ENCODE measurements around the gene DEDD2.

DEDD2 gene

GRCh38 chr19:42241279-42241678 is 23.8 kb upstream of the DEDD2 start:
- H3K9me3 Mint-ChIP-seq, result no peaks in the 10 kb centered on the region
- H3K27ac Mint-ChIP-seq, result peak overlapping the region; percentile 87
- peaks cover 6% of the 10 kb centered on the region for H3K36me3 Mint-ChIP-seq
- peak overlapping the region; percentile 91 for H3K4me3 Mint-ChIP-seq
- H3K4me1 Mint-ChIP-seq, result peaks cover 55% of the 10 kb centered on the region
- H3K27me3 Mint-ChIP-seq, result no peaks in the 10 kb centered on the region

- H3K36me3 Mint-ChIP-seq, result peaks cover 12% of the 10 kb centered on the region
- peaks cover 52% of the 10 kb centered on the region for H3K4me1 Mint-ChIP-seq
- H3K27ac Mint-ChIP-seq, result peak overlapping the region; percentile 90
- H3K9me3 Mint-ChIP-seq, result no peaks in the 10 kb centered on the region
- H3K4me3 Mint-ChIP-seq, result no peak overlapping the region
- no peaks in the 10 kb centered on the region for H3K27me3 Mint-ChIP-seq
These were observed 22.2 kb upstream of the DEDD2 start for GRCh38 chr19:42239544-42240220.

GRCh38 chr19:42235181-42235580 is 17.7 kb upstream of the DEDD2 start:
- Mint-ChIP-seq H3K4me1 (peaks cover 25% of the 10 kb centered on the region), H3K36me3 (peaks cover 15% of the 10 kb centered on the region), H3K4me3 (no peak overlapping the region), H3K27ac (no peak overlapping the region), H3K27me3 (no peaks in the 10 kb centered on the region), H3K9me3 (no peaks in the 10 kb centered on the region)

- H3K27ac Mint-ChIP-seq, result no peak overlapping the region
- H3K4me3 Mint-ChIP-seq, result no peak overlapping the region
- H3K4me1 Mint-ChIP-seq, result peaks cover 23% of the 10 kb centered on the region
- no peaks in the 10 kb centered on the region for H3K9me3 Mint-ChIP-seq
- H3K27me3 Mint-ChIP-seq, result no peaks in the 10 kb centered on the region
- H3K36me3 Mint-ChIP-seq, result peaks cover 15% of the 10 kb centered on the region
These were observed 16.9 kb upstream of the DEDD2 start for GRCh38 chr19:42234364-42234763.

GRCh38 chr19:42233678-42234292 is 16.3 kb upstream of the DEDD2 start:
- no peaks in the 10 kb centered on the region for H3K27me3 Mint-ChIP-seq
- H3K36me3 Mint-ChIP-seq, result peaks cover 12% of the 10 kb centered on the region
- peaks cover 25% of the 10 kb centered on the region for H3K4me1 Mint-ChIP-seq
- no peaks in the 10 kb centered on the region for H3K9me3 Mint-ChIP-seq
- H3K4me3 Mint-ChIP-seq, result no peak overlapping the region
- peak overlapping the region; percentile 77 for H3K27ac Mint-ChIP-seq

- Mint-ChIP-seq H3K27ac (no peak overlapping the region), H3K27me3 (no peaks in the 10 kb centered on the region), H3K9me3 (no peaks in the 10 kb centered on the region), H3K4me3 (no peak overlapping the region), H3K36me3 (peaks cover 12% of the 10 kb centered on the region), H3K4me1 (peaks cover 29% of the 10 kb centered on the region)
These were observed 15.6 kb upstream of the DEDD2 start for GRCh38 chr19:42233106-42233505.

GRCh38 chr19:42232435-42232834 is 15.0 kb upstream of the DEDD2 start:
- Mint-ChIP-seq H3K27me3 (no peaks in the 10 kb centered on the region), H3K9me3 (no peaks in the 10 kb centered on the region), H3K27ac (no peak overlapping the region), H3K4me3 (no peak overlapping the region), H3K36me3 (peaks cover 12% of the 10 kb centered on the region), H3K4me1 (peaks cover 32% of the 10 kb centered on the region)

GRCh38 chr19:42230571-42230970 is 13.1 kb upstream of the DEDD2 start:
- no peak overlapping the region for H3K4me3 Mint-ChIP-seq
- peaks cover 33% of the 10 kb centered on the region for H3K4me1 Mint-ChIP-seq
- peaks cover 12% of the 10 kb centered on the region for H3K36me3 Mint-ChIP-seq
- H3K9me3 Mint-ChIP-seq, result no peaks in the 10 kb centered on the region
- H3K27me3 Mint-ChIP-seq, result no peaks in the 10 kb centered on the region
- no peak overlapping the region for H3K27ac Mint-ChIP-seq

GRCh38 chr19:42229855-42230351 is 12.4 kb upstream of the DEDD2 start:
- H3K4me1 Mint-ChIP-seq, result peaks cover 29% of the 10 kb centered on the region

GRCh38 chr19:42229301-42229854 is 11.9 kb upstream of the DEDD2 start:
- H3K4me3 Mint-ChIP-seq, result no peak overlapping the region
- H3K36me3 Mint-ChIP-seq, result peaks cover 10% of the 10 kb centered on the region
- H3K4me1 Mint-ChIP-seq, result peaks cover 29% of the 10 kb centered on the region
- H3K27ac Mint-ChIP-seq, result peak overlapping the region; percentile 77
- H3K27me3 Mint-ChIP-seq, result no peaks in the 10 kb centered on the region
- no peaks in the 10 kb centered on the region for H3K9me3 Mint-ChIP-seq

More at GRCh38 chr19:42229855-42230351, 12.4 kb upstream of the DEDD2 start:
- Mint-ChIP-seq H3K27ac (peak overlapping the region; percentile 77), H3K27me3 (no peaks in the 10 kb centered on the region), H3K36me3 (peaks cover 8% of the 10 kb centered on the region), H3K9me3 (no peaks in the 10 kb centered on the region), H3K4me3 (no peak overlapping the region)

- no peaks in the 10 kb centered on the region for H3K27me3 Mint-ChIP-seq
- H3K27ac Mint-ChIP-seq, result no peak overlapping the region
- H3K4me3 Mint-ChIP-seq, result no peak overlapping the region
- H3K36me3 Mint-ChIP-seq, result peaks cover 10% of the 10 kb centered on the region
- H3K9me3 Mint-ChIP-seq, result no peaks in the 10 kb centered on the region
- peaks cover 29% of the 10 kb centered on the region for H3K4me1 Mint-ChIP-seq
These were observed 11.2 kb upstream of the DEDD2 start for GRCh38 chr19:42228641-42229040.

- H3K27ac Mint-ChIP-seq, result peak overlapping the region; percentile 75
- peaks cover 8% of the 10 kb centered on the region for H3K36me3 Mint-ChIP-seq
- H3K4me3 Mint-ChIP-seq, result no peak overlapping the region
- H3K27me3 Mint-ChIP-seq, result no peaks in the 10 kb centered on the region
- H3K9me3 Mint-ChIP-seq, result no peaks in the 10 kb centered on the region
- H3K4me1 Mint-ChIP-seq, result peaks cover 37% of the 10 kb centered on the region
These were observed 9.4 kb upstream of the DEDD2 start for GRCh38 chr19:42226886-42227285.

- H3K27me3 Mint-ChIP-seq, result no peaks in the 10 kb centered on the region
- H3K27ac Mint-ChIP-seq, result no peak overlapping the region
- no peaks in the 10 kb centered on the region for H3K9me3 Mint-ChIP-seq
- peaks cover 41% of the 10 kb centered on the region for H3K4me1 Mint-ChIP-seq
- H3K4me3 Mint-ChIP-seq, result no peak overlapping the region
- peaks cover 8% of the 10 kb centered on the region for H3K36me3 Mint-ChIP-seq
These were observed 8.3 kb upstream of the DEDD2 start for GRCh38 chr19:42225718-42226292.

- peaks cover 10% of the 10 kb centered on the region for H3K36me3 Mint-ChIP-seq
- no peaks in the 10 kb centered on the region for H3K27me3 Mint-ChIP-seq
- H3K4me1 Mint-ChIP-seq, result peaks cover 46% of the 10 kb centered on the region
- H3K9me3 Mint-ChIP-seq, result no peaks in the 10 kb centered on the region
- H3K4me3 Mint-ChIP-seq, result no peak overlapping the region
- H3K27ac Mint-ChIP-seq, result no peak overlapping the region
These were observed 7.7 kb upstream of the DEDD2 start for GRCh38 chr19:42224940-42225717.

GRCh38 chr19:42220751-42221097 is 3.2 kb upstream of the DEDD2 start:
- peaks cover 43% of the 10 kb centered on the region for H3K4me1 Mint-ChIP-seq
- H3K4me3 Mint-ChIP-seq, result peak overlapping the region; percentile 97
- H3K9me3 Mint-ChIP-seq, result no peaks in the 10 kb centered on the region
- H3K36me3 Mint-ChIP-seq, result peaks cover 6% of the 10 kb centered on the region
- no peaks in the 10 kb centered on the region for H3K27me3 Mint-ChIP-seq
- peak overlapping the region; percentile 97 for H3K27ac Mint-ChIP-seq

Data from activated naive CD4-positive, alpha-beta T cell treated with anti-CD3 and anti-CD28 coated beads, Interleukin-2, amount 50 U/mL, for 24 hours (primary cell).